ENCODE measurements around the gene LSAMP. TPM values are rescaled to one million over a fixed set of nuclear protein-coding genes. Genes with fewer than 3 reads are reported as not detected.

Gene LSAMP
- total and polyA plus RNA-seq, 2 experiments from 2014 or later, result 2.0 to 2.9 TPM

DNA sequence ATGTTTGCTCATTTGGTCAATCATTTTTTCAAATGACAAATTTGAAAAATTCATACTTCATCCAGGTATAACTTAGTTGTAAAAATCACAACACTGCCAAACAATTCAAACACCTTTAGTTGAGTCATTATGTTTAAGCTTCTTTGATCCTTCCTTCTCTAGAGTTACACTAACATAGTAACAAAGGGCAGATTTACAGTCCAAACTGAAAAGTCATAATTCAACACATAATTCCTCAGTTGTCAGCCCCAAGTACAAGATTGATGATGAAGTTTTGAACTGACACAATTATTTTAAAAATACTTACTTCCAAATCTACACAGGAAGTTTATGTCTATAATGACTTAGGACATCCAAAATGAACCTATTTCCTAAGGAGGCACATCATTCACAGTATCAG, 264.1 kb downstream of the LSAMP start:
- Mint-ChIP-seq H3K27me3 (ENCODE audit: insufficient read depth, low read depth, poor library complexity) (peaks cover 3% of the 10 kb centered on the region), H3K36me3 (ENCODE audit: low read depth) (no peaks in the 10 kb centered on the region), H3K9me3 (no peaks in the 10 kb centered on the region), H3K4me1 (peaks cover 19% of the 10 kb centered on the region), H3K4me3 (no peak overlapping the region), H3K27ac (no peak overlapping the region)
- Histone ChIP-seq H3K79me2 (replicated peaks; ENCODE audit: insufficient read depth) (no peaks in the 10 kb centered on the region), H3K4me1 (ENCODE audit: insufficient read depth) (peaks cover 4% of the 10 kb centered on the region; the same call in 1 of the 2 replicates), H3F3A (replicated peaks; ENCODE audit: low read depth) (no peaks in the 10 kb centered on the region), H3K36me3 (ENCODE audit: insufficient read depth) (no peaks in the 10 kb centered on the region), H3K27ac (ENCODE audit: low read depth) (no peak overlapping the region), H2AFZ (no peak overlapping the region), H3K27me3 (ENCODE audit: insufficient read depth) (no peaks in the 10 kb centered on the region), H3K4me3 (no peak overlapping the region), H4K20me1 (replicated peaks; ENCODE audit: insufficient read depth) (no peaks in the 10 kb centered on the region), H3K4me2 (no peak overlapping the region), H3K9me2 (ENCODE audit: insufficient read depth) (no peaks in the 10 kb centered on the region)
- no peak for DNase-seq (ENCODE audit: low spot score)
- ATAC-seq, result no peak
- TF ChIP-seq NANOG (IDR thresholded peaks at IDR 0.05; ENCODE audit: borderline replicate concordance), result no peak
- TF ChIP-seq, protein P1, sequence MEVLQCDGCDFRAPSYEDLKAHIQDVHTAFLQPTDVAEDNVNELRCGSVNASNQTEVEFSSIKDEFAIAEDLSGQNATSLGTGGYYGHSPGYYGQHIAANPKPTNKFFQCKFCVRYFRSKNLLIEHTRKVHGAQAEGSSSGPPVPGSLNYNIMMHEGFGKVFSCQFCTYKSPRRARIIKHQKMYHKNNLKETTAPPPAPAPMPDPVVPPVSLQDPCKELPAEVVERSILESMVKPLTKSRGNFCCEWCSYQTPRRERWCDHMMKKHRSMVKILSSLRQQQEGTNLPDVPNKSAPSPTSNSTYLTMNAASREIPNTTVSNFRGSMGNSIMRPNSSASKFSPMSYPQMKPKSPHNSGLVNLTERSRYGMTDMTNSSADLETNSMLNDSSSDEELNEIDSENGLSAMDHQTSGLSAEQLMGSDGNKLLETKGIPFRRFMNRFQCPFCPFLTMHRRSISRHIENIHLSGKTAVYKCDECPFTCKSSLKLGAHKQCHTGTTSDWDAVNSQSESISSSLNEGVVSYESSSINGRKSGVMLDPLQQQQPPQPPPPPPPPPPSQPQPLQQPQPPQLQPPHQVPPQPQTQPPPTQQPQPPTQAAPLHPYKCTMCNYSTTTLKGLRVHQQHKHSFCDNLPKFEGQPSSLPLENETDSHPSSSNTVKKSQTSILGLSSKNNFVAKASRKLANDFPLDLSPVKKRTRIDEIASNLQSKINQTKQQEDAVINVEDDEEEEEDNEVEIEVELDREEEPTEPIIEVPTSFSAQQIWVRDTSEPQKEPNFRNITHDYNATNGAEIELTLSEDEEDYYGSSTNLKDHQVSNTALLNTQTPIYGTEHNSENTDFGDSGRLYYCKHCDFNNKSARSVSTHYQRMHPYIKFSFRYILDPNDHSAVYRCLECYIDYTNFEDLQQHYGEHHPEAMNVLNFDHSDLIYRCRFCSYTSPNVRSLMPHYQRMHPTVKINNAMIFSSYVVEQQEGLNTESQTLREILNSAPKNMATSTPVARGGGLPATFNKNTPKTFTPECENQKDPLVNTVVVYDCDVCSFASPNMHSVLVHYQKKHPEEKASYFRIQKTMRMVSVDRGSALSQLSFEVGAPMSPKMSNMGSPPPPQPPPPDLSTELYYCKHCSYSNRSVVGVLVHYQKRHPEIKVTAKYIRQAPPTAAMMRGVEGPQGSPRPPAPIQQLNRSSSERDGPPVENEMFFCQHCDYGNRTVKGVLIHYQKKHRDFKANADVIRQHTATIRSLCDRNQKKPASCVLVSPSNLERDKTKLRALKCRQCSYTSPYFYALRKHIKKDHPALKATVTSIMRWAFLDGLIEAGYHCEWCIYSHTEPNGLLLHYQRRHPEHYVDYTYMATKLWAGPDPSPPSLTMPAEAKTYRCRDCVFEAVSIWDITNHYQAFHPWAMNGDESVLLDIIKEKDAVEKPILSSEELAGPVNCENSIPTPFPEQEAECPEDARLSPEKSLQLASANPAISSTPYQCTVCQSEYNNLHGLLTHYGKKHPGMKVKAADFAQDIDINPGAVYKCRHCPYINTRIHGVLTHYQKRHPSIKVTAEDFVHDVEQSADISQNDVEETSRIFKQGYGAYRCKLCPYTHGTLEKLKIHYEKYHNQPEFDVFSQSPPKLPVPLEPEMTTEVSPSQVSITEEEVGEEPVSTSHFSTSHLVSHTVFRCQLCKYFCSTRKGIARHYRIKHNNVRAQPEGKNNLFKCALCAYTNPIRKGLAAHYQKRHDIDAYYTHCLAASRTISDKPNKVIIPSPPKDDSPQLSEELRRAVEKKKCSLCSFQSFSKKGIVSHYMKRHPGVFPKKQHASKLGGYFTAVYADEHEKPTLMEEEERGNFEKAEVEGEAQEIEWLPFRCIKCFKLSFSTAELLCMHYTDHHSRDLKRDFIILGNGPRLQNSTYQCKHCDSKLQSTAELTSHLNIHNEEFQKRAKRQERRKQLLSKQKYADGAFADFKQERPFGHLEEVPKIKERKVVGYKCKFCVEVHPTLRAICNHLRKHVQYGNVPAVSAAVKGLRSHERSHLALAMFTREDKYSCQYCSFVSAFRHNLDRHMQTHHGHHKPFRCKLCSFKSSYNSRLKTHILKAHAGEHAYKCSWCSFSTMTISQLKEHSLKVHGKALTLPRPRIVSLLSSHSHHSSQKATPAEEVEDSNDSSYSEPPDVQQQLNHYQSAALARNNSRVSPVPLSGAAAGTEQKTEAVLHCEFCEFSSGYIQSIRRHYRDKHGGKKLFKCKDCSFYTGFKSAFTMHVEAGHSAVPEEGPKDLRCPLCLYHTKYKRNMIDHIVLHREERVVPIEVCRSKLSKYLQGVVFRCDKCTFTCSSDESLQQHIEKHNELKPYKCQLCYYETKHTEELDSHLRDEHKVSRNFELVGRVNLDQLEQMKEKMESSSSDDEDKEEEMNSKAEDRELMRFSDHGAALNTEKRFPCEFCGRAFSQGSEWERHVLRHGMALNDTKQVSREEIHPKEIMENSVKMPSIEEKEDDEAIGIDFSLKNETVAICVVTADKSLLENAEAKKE (CRISPR knock-in tag; IDR thresholded peaks at IDR 0.05), result no peak
- TF ChIP-seq ZNF114 (CRISPR knock-in tag; IDR thresholded peaks at IDR 0.05), result no peak
- TF ChIP-seq ZNF331 (CRISPR knock-in tag; IDR thresholded peaks at IDR 0.05; ENCODE audit: low read depth), result no peak
- TF ChIP-seq EZH2 (IDR thresholded peaks at IDR 0.05; ENCODE audit: low read depth, unreplicated experiment), result no peak
- TF ChIP-seq, protein P2, sequence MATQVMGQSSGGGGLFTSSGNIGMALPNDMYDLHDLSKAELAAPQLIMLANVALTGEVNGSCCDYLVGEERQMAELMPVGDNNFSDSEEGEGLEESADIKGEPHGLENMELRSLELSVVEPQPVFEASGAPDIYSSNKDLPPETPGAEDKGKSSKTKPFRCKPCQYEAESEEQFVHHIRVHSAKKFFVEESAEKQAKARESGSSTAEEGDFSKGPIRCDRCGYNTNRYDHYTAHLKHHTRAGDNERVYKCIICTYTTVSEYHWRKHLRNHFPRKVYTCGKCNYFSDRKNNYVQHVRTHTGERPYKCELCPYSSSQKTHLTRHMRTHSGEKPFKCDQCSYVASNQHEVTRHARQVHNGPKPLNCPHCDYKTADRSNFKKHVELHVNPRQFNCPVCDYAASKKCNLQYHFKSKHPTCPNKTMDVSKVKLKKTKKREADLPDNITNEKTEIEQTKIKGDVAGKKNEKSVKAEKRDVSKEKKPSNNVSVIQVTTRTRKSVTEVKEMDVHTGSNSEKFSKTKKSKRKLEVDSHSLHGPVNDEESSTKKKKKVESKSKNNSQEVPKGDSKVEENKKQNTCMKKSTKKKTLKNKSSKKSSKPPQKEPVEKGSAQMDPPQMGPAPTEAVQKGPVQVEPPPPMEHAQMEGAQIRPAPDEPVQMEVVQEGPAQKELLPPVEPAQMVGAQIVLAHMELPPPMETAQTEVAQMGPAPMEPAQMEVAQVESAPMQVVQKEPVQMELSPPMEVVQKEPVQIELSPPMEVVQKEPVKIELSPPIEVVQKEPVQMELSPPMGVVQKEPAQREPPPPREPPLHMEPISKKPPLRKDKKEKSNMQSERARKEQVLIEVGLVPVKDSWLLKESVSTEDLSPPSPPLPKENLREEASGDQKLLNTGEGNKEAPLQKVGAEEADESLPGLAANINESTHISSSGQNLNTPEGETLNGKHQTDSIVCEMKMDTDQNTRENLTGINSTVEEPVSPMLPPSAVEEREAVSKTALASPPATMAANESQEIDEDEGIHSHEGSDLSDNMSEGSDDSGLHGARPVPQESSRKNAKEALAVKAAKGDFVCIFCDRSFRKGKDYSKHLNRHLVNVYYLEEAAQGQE (IDR thresholded peaks at IDR 0.05; ENCODE audit: unreplicated experiment), result no peak
- TF ChIP-seq CREB1 (CRISPR knock-in tag; IDR thresholded peaks at IDR 0.05; ENCODE audit: low read depth), result no peak
